SK-N-SH (cell line): ENCODE data around the gene MGA. TPM values are rescaled to one million over a fixed set of nuclear protein-coding genes. Genes with fewer than 3 reads are reported as not detected.

Experiments used
- CTCF ChIA-PET: fragments of 300-600, 350-600 bp; formaldehyde crosslinking; extraction: SDS; loops from one replicate; lab custom pipeline; 2021; lab: Yijun Ruan, JAX
- POLR2A ChIA-PET: fragments of 350-600 bp; sonication (Branson Sonifier 250); formaldehyde crosslinking; extraction: SDS; loops from one replicate; lab custom pipeline; 2020; ENCODE audit warnings: antibody characterized with exemption, inconsistent platforms; lab: Yijun Ruan, JAX
- DNase-seq: peaks from one replicate; pipeline ENCODE4 v3.0.0; 2012
- H2AFZ ChIP-seq: fragments of 200-600 bp; sonication (generic); 2 replicates; pipeline ENCODE4 v1.8.1; 2016; ENCODE audit warnings: antibody characterized with exemption, mild to moderate bottlenecking, low read depth
- H3F3A ChIP-seq: fragments of 200-600 bp; sonication (generic); replicated peaks from 2 replicates; pipeline ENCODE3; 2016; ENCODE audit warnings: antibody characterized with exemption, mild to moderate bottlenecking; ENCODE audit not compliant: insufficient read depth
- H3K27ac ChIP-seq, 2 experiments: fragments of 200-500 bp in 1 of 2; fragments of 200-600 bp in 1 of 2; sonication (Bioruptor generic) in 1 of 2; sonication (generic), shearing (Covaris generic) in 1 of 2; 2 replicates each; pipeline versions ENCODE4 v1.5.1 to v1.6.1; 2014 to 2016; ENCODE audit warnings: low read depth in 2 of 2, inconsistent platforms in 1 of 2, low read length in 1 of 2, mild to moderate bottlenecking in 1 of 2, mixed read lengths in 1 of 2
- H3K27me3 ChIP-seq: fragments of 200-600 bp; sonication (generic), shearing (Covaris generic); 2 replicates; pipeline ENCODE4 v1.6.1; 2016; ENCODE audit warnings: mixed run types; ENCODE audit not compliant: insufficient read depth
- H3K36me3 ChIP-seq, 2 experiments: fragments of 200-500 bp in 1 of 2; fragments of 200-600 bp in 1 of 2; sonication (Bioruptor generic) in 1 of 2; sonication (generic) in 1 of 2; replicated peaks in 1 of 2; 2 replicates each; pipeline versions ENCODE3 to v1.5.1; 2014 to 2016; ENCODE audit warnings: low read length in 1 of 2, mild to moderate bottlenecking in 1 of 2; ENCODE audit not compliant: insufficient read depth in 2 of 2, control insufficient read depth in 1 of 2
- H3K4me1 ChIP-seq, 2 experiments: fragments of 200-500 bp in 1 of 2; fragments of 200-600 bp in 1 of 2; sonication (Bioruptor generic) in 1 of 2; sonication (generic), shearing (Covaris generic) in 1 of 2; 2 replicates each; pipeline versions ENCODE4 v1.5.1 to v1.6.1; 2014 to 2016; ENCODE audit warnings: low read depth in 1 of 2, low read length in 1 of 2, mixed run types in 1 of 2; ENCODE audit not compliant: insufficient read depth in 2 of 2, control insufficient read depth in 1 of 2
- H3K4me2 ChIP-seq: fragments of 200-600 bp; sonication (generic), shearing (Covaris generic); 2 replicates; pipeline ENCODE4 v1.6.1; 2017; ENCODE audit warnings: mixed run types
- H3K4me3 ChIP-seq, 2 experiments: fragments of 200-500 bp in 1 of 2; fragments of 200-600 bp in 1 of 2; sonication (Bioruptor generic) in 1 of 2; sonication (generic), shearing (Covaris generic) in 1 of 2; 2 replicates each; pipeline versions ENCODE4 v1.5.1 to v1.8.1; 2014 to 2016; ENCODE audit warnings: low read depth in 2 of 2, inconsistent platforms in 1 of 2, low read length in 1 of 2, mild to moderate bottlenecking in 1 of 2, mixed read lengths in 1 of 2, moderate library complexity in 1 of 2
- H3K79me2 ChIP-seq: fragments of 200-600 bp; sonication (generic); 2 replicates; pipeline ENCODE4 v1.8.1; 2017; ENCODE audit warnings: mild to moderate bottlenecking; ENCODE audit not compliant: insufficient read depth
- H3K9ac ChIP-seq: fragments of 200-600 bp; sonication (generic); 2 replicates; pipeline ENCODE4 v1.6.1; 2017; ENCODE audit warnings: mixed run types
- H3K9me2 ChIP-seq: fragments of 200-600 bp; sonication (generic); 2 replicates; pipeline ENCODE4 v1.6.1; 2017; ENCODE audit warnings: mixed run types
- H3K9me3 ChIP-seq: fragments of 200-600 bp; sonication (generic); 2 replicates; pipeline ENCODE4 v1.6.1; 2017; ENCODE audit warnings: mixed run types, mild to moderate bottlenecking, moderate library complexity
- H4K20me1 ChIP-seq: fragments of 200-600 bp; sonication (generic); 2 replicates; pipeline ENCODE4 v1.6.1; 2017; ENCODE audit warnings: mild to moderate bottlenecking, mixed run types; ENCODE audit not compliant: insufficient read depth
- CHD2 ChIP-seq: fragments of 150-350 bp; IDR thresholded peaks from 2 replicates; pipeline ENCODE4 v1.6.1; 2018; ENCODE audit warnings: low read length; ENCODE audit not compliant: partially characterized antibody
- ELF1 ChIP-seq: IDR thresholded peaks from 2 replicates; pipeline ENCODE4 v1.4.0; 2012
- EP300 ChIP-seq, 2 experiments: IDR thresholded peaks; 2 replicates each; pipeline versions ENCODE4 v1.4.0 to v1.6.1; 2012; ENCODE audit warnings: borderline replicate concordance in 1 of 2, low read depth in 1 of 2, low read length in 1 of 2
- FOSL2 ChIP-seq: IDR thresholded peaks from 2 replicates; pipeline ENCODE4 v1.4.0; 2012; ENCODE audit warnings: low read depth, mild to moderate bottlenecking, moderate library complexity, borderline replicate concordance
- FOXM1 ChIP-seq: IDR thresholded peaks from 2 replicates; pipeline ENCODE4 v1.4.0; 2012; ENCODE audit warnings: low read depth, mild to moderate bottlenecking
- GABPA ChIP-seq: IDR thresholded peaks from 2 replicates; pipeline ENCODE4 v1.4.0; 2012; ENCODE audit warnings: low read depth, mild to moderate bottlenecking
- IRF3 ChIP-seq: fragments of 150-350 bp; IDR thresholded peaks from 2 replicates; pipeline ENCODE4 v1.6.1; 2016; ENCODE audit warnings: mild to moderate bottlenecking, low read depth, low read length
- MAX ChIP-seq: IDR thresholded peaks from 2 replicates; pipeline ENCODE4 v1.4.0; 2012; ENCODE audit warnings: low read depth
- PBX3 ChIP-seq: IDR thresholded peaks from 2 replicates; pipeline ENCODE4; 2012
- POLR2AphosphoS5 ChIP-seq: IDR thresholded peaks from 2 replicates; pipeline ENCODE4 v1.6.1; 2012; ENCODE audit warnings: low read depth, low read length
- RAD21 ChIP-seq: IDR thresholded peaks from 2 replicates; pipeline ENCODE4 v1.6.1; 2012; ENCODE audit warnings: mild to moderate bottlenecking, low read length
- REST ChIP-seq: IDR thresholded peaks from 2 replicates; pipeline ENCODE4 v1.6.1; 2012; ENCODE audit warnings: mild to moderate bottlenecking, low read depth, low read length, moderate library complexity
- RFX5 ChIP-seq: IDR thresholded peaks from 2 replicates; pipeline ENCODE4 v1.6.1; 2012; ENCODE audit warnings: mild to moderate bottlenecking, improper control_type of control experiment, low read length
- SIN3A ChIP-seq: IDR thresholded peaks from 2 replicates; pipeline ENCODE4 v1.6.1; 2012; ENCODE audit warnings: low read depth, mild to moderate bottlenecking, low read length, moderate library complexity, borderline replicate concordance
- SMC3 ChIP-seq: IDR thresholded peaks from 2 replicates; pipeline ENCODE4 v1.6.1; 2012; ENCODE audit warnings: low read depth, low read length, improper control_type of control experiment
- TAF1 ChIP-seq: IDR thresholded peaks from 2 replicates; pipeline ENCODE4 v1.6.1; 2012; ENCODE audit warnings: low read depth, mild to moderate bottlenecking, low read length, moderate library complexity, borderline replicate concordance
- TCF12 ChIP-seq: IDR thresholded peaks from 2 replicates; pipeline ENCODE4 v1.4.0; 2012
- TEAD4 ChIP-seq: IDR thresholded peaks from 2 replicates; pipeline ENCODE4 v1.4.0; 2012; ENCODE audit warnings: mild to moderate bottlenecking, borderline replicate concordance; ENCODE audit not compliant: insufficient read depth
- USF1 ChIP-seq: IDR thresholded peaks from 2 replicates; pipeline ENCODE4 v1.4.0; 2012; ENCODE audit warnings: low read depth, borderline replicate concordance
- USF2 ChIP-seq: fragments of 150-350 bp; IDR thresholded peaks from 2 replicates; pipeline ENCODE4 v1.6.1; 2017; ENCODE audit warnings: antibody characterized with exemption, low read length, low read depth, borderline replicate concordance
- WGBS: methylation state at CpG from one replicate; pipeline ENCODE4 v1.1.6; 2017; ENCODE audit warnings: low lambda C conversion rate; 5-methylcytosine and 5-hydroxymethylcytosine counted together
- polyA plus RNA-seq, 3 experiments: library from polyadenylated mRNA; depleted of rRNA; stranded (reverse); fragments of >200 nt; gene quantifications; 2 replicates each; pipeline ENCODE4 v1.2.3, GENCODE V29; 2012

The MGA gene
- polyA plus RNA-seq, 1 of the 3 experiments (the other 2 are of a cell fraction) = 2.3 TPM

GRCh38 chr15:41631880-41632470, 28.2 kb upstream of the MGA start:
- CTCF ChIA-PET = interaction anchor here (1.7 kb wide), 1 partner anchor 16 kb away, joined by 3 read pairs; no protein-coding TSS in a partner anchor

More at GRCh38 chr15:41631880-41632470, 28.2 kb upstream of the MGA start:
- no peak overlapping the region for H3K4me2 ChIP-seq
- TF ChIP-seq PBX3 (no peak), FOXM1 (no peak), CHD2 (no peak), USF2 (no peak), REST (no peak), TAF1 (no peak), MAX (no peak), SMC3 (no peak), USF1 (no peak), SIN3A (no peak), GABPA (no peak), RFX5 (no peak), TEAD4 (no peak), POLR2AphosphoS5 (no peak), ELF1 (no peak), FOSL2 (no peak), TCF12 (no peak), IRF3 (no peak), EP300 (IDR thresholded peaks at IDR 0.05; ENCODE audit: borderline replicate concordance in 1 of 2, low read depth in 1 of 2, low read length in 1 of 2) (no peak), RAD21 (no peak)
- H3K27me3 ChIP-seq = no peaks in the 10 kb centered on the region
- H3F3A ChIP-seq = no peaks in the 10 kb centered on the region
- no peak overlapping the region for H3K9ac ChIP-seq
- no peaks in the 10 kb centered on the region for H3K36me3 ChIP-seq
- H3K27ac ChIP-seq = no peak overlapping the region
- H3K9me2 ChIP-seq = no peaks in the 10 kb centered on the region
- no peaks in the 10 kb centered on the region for H4K20me1 ChIP-seq
- WGBS = 86% methylated on average over 3 of the region's 3 CpGs
- H3K9me3 ChIP-seq = no peaks in the 10 kb centered on the region
- no peaks in the 10 kb centered on the region for H3K79me2 ChIP-seq
- no peak for DNase-seq
- no peaks in the 10 kb centered on the region; a peak in 2 of 4 replicates for H3K4me1 ChIP-seq
- no peak overlapping the region for H2AFZ ChIP-seq
- POLR2A ChIA-PET = no interaction called here
- no peak overlapping the region for H3K4me3 ChIP-seq
